Kidney (tissue), 14 donors: ENCODE measurements around the gene DIS3L2. TPM values are rescaled to one million over a fixed set of nuclear protein-coding genes. Genes with fewer than 3 reads are reported as not detected.

Experiments
- DNase-seq, 5 donors: peaks; one replicate each; pipeline ENCODE4 v3.0.0-alpha.2; 2013 to 2020
- FAIRE-seq: peaks from 2 replicates; lab custom pipeline; 2012; peaks lifted over from hg19 to GRCh38; lab: Jason Lieb, UNC
- H3K27ac ChIP-seq, 2 donors: one replicate each; pipeline ENCODE4 v1.7.0; 2013; ENCODE audit warnings: low read depth in 2 of 2, low read length in 2 of 2, inconsistent platforms in 1 of 2
- H3K27me3 ChIP-seq: one replicate; pipeline ENCODE4 v1.7.1; 2013; ENCODE audit warnings: low read length, inconsistent platforms; ENCODE audit not compliant: control insufficient read depth, insufficient read depth
- H3K36me3 ChIP-seq, 3 donors: one replicate each; pipeline versions ENCODE4 v1.7.0 to v1.7.1; 2013; ENCODE audit warnings: low read length in 3 of 3, control low read depth in 1 of 3, inconsistent platforms in 1 of 3; ENCODE audit not compliant: insufficient read depth in 3 of 3, control insufficient read depth in 2 of 3
- H3K4me1 ChIP-seq, 3 donors: one replicate each; pipeline versions ENCODE4 v1.7.0 to v1.7.1; 2013; ENCODE audit warnings: low read length in 3 of 3, inconsistent platforms in 1 of 3, low read depth in 1 of 3; ENCODE audit not compliant: control insufficient read depth in 2 of 3, insufficient read depth in 2 of 3
- H3K4me3 ChIP-seq, 3 donors: one replicate each; pipeline versions ENCODE4 v1.7.0 to v1.8.1; 2013; ENCODE audit warnings: low read length in 3 of 3, control low read depth in 1 of 3, inconsistent platforms in 1 of 3
- H3K9ac ChIP-seq, 3 donors: one replicate each; pipeline versions ENCODE4 v1.7.0 to v1.7.1; 2013; ENCODE audit warnings: low read length in 3 of 3, control low read depth in 1 of 3, inconsistent platforms in 1 of 3
- H3K9me3 ChIP-seq, 3 donors: one replicate each; pipeline versions ENCODE4 v1.7.0 to v1.7.1; 2013; ENCODE audit warnings: low read length in 3 of 3, control low read depth in 1 of 3, inconsistent platforms in 1 of 3; ENCODE audit not compliant: control insufficient read depth in 2 of 3, insufficient read depth in 1 of 3
- CTCF ChIP-seq: IDR thresholded peaks from 3 replicates; pipeline ENCODE4 v1.5.1; 2012; ENCODE audit warnings: mild to moderate bottlenecking, moderate library complexity, borderline replicate concordance; ENCODE audit not compliant: insufficient read depth; ENCODE audit errors: extremely low read depth
- intact Hi-C: fragments of 100-400 bp; cut with DNase I; formaldehyde crosslinking; loops from one replicate; pipeline ENCODE4 v1.11.1; 2022
- polyA plus RNA-seq: library from polyadenylated mRNA; stranded (reverse); fragments of 350-450 nt; fragmentation: Illumina TruSeq; extraction: RNeasy Lipid Tissue Mini Kit (QIAGEN cat#74804); gene quantifications from one replicate; pipeline ENCODE4 v1.2.3, GENCODE V29; 2014; ENCODE audit warnings: low read depth, low replicate concordance; ENCODE audit not compliant: insufficient read depth
- total RNA-seq: library from RNA; stranded (reverse); fragmentation: NEBNext Ultra II Directional; extraction: Animal tissue kit (Norgen Biotek cat#: 25700); gene quantifications from one replicate; pipeline ENCODE4 v1.2.1, GENCODE V29; 2021
- donor health status: control.
- donor health status: control.
- donor health status: control.
- donor health status: control.
- donor health status: control.
- donor health status: DM: yes; HTN: yes; CAD: no.
- donor health status: Normal renal cell carcinoma (clear cell type).

Gene DIS3L2
- total and polyA plus RNA-seq, 2 donors from 2014 or later = 12.3 to 47.7 TPM

- Histone ChIP-seq H3K9ac (no peak overlapping the region), H3K27me3 (no peaks in the 10 kb centered on the region), H3K4me1 (no peaks in the 10 kb centered on the region), H3K4me3 (no peak overlapping the region), H3K27ac (no peak overlapping the region), H3K9me3 (no peaks in the 10 kb centered on the region), H3K36me3 (peaks cover 0 to 5% (median 0%) of the 10 kb centered on the region in 3 donors)
- no peak for TF ChIP-seq CTCF
- FAIRE-seq (no peak), DNase-seq (no peak)
- intact Hi-C loops = no loop called here
Measured at GRCh38 chr2:232295971-232296370, 334.5 kb downstream of the DIS3L2 start.

GRCh38 chr2:232296776-232297525 lies 335.4 kb downstream of the DIS3L2 start:
- TF ChIP-seq CTCF = no peak
- no peak for DNase-seq
- Histone ChIP-seq H3K9ac (no peak overlapping the region), H3K36me3 (peaks cover 0 to 5% (median 0%) of the 10 kb centered on the region in 3 donors), H3K27me3 (no peaks in the 10 kb centered on the region), H3K4me1 (no peaks in the 10 kb centered on the region), H3K9me3 (no peaks in the 10 kb centered on the region), H3K4me3 (no peak overlapping the region), H3K27ac (no peak overlapping the region)
- intact Hi-C loops = no loop called here
- no peak for FAIRE-seq

GRCh38 chr2:232299084-232299483 lies 337.6 kb downstream of the DIS3L2 start:
- DNase-seq (no peak), FAIRE-seq (no peak)
- Histone ChIP-seq H3K9me3 (peaks cover 0 to 2% (median 0%) of the 10 kb centered on the region in 3 donors), H3K27ac (no peak overlapping the region), H3K4me1 (no peaks in the 10 kb centered on the region), H3K27me3 (no peaks in the 10 kb centered on the region), H3K4me3 (no peak overlapping the region), H3K9ac (no peak overlapping the region), H3K36me3 (peaks cover 0 to 5% (median 0%) of the 10 kb centered on the region in 3 donors)
- intact Hi-C loops = no loop called here
- TF ChIP-seq CTCF = no peak
